Measurements from ENCODE around the gene TIMP1.
"Not testable (repeated sequence)": the region's sequence is repeated elsewhere in the genome, so short reads cannot be mapped to it uniquely, and the experiment has no call there.

TIMP1 gene

GRCh38 chrX:47597222-47597621 is 15.0 kb downstream of the TIMP1 start:
- in situ Hi-C loops (cut with HindIII; ENCODE audit: low sequenced_read_pairs) = no loop called here

- in situ Hi-C loops (cut with HindIII; ENCODE audit: low sequenced_read_pairs) = not testable (repeated sequence)
These were observed 20.9 kb downstream of the TIMP1 start for GRCh38 chrX:47603125-47603524.

DNA sequence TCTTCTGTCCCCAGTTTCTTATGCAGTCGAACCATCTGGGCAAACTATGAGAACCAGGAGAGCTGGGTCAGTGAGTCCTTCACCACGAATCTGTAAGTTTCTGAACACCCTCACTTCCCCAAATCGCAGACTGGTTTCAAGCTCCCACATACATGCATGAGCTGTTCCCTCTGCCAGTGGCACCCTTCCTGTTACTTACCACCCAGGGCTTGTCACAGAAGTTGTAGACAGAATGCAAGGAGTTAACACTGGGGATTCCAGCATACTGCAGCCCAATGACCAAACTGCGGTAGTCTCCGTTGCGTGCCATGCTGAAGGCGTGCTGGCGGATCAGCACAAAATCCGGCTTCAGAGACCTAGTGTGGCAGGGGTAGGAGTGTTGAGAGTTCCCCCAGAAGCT is 22.8 kb downstream of the TIMP1 start:
- in situ Hi-C loops (cut with HindIII; ENCODE audit: low sequenced_read_pairs) = no loop called here

- in situ Hi-C loops (cut with HindIII; ENCODE audit: low sequenced_read_pairs) = no loop called here
These were observed 24.9 kb downstream of the TIMP1 start for GRCh38 chrX:47607091-47607490.

GRCh38 chrX:47608130-47608810 is 26.0 kb downstream of the TIMP1 start:
- in situ Hi-C loops (cut with HindIII; ENCODE audit: low sequenced_read_pairs) = no loop called here

DNA sequence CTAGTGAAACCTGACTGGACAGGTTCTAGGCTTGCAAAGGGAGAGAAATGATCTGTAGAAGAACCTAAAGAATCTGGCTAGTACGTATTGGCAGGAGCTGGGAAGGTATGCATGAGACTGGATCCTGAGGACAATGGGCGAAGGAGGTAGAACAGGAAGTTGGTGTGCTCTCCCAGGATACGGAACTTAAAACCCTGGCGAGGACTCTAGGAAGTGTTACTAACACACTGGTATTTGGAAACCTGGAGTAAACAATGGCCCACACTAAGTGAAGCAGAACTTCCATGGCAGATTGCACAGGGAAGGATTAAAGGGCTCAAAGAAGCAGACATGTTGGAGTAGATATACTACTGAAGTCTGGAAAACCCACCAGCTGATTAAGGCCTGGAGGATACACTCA is 28.3 kb downstream of the TIMP1 start:
- in situ Hi-C loops (cut with HindIII; ENCODE audit: low sequenced_read_pairs) = no loop called here

GRCh38 chrX:47611489-47611888 is 29.3 kb downstream of the TIMP1 start:
- in situ Hi-C loops (cut with HindIII; ENCODE audit: low sequenced_read_pairs) = no loop called here

- in situ Hi-C loops (cut with HindIII; ENCODE audit: low sequenced_read_pairs) = no loop called here
These were observed 29.7 kb downstream of the TIMP1 start for GRCh38 chrX:47611926-47612325.

DNA sequence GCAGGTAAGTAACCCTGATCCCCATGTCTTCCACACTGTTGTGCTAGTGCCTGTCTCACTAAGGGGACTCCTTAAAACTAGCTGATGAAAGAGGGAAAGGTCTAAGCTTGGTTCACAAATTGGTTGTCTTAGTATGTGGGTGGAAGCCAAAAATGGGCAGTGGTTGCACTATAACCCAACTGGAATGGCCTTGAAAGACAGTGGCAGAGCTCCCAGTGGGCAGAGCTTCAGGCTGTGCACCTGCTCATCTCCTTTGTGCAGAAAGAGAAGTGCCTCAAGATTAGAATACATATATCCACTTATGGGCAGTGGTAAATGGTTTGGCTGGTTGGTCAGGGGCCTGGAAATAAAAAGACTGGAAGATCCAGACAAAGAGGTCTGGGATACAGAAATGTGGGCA is 30.2 kb downstream of the TIMP1 start:
- in situ Hi-C loops (cut with HindIII; ENCODE audit: low sequenced_read_pairs) = no loop called here

GRCh38 chrX:47613082-47613481 is 30.8 kb downstream of the TIMP1 start:
- in situ Hi-C loops (cut with HindIII; ENCODE audit: low sequenced_read_pairs) = no loop called here

- in situ Hi-C loops (cut with HindIII; ENCODE audit: low sequenced_read_pairs) = no loop called here
These were observed 32.4 kb downstream of the TIMP1 start for GRCh38 chrX:47614618-47615017.

GRCh38 chrX:47618923-47619485 is 36.8 kb downstream of the TIMP1 start:
- in situ Hi-C loops (cut with HindIII; ENCODE audit: low sequenced_read_pairs) = no loop called here

- in situ Hi-C loops (cut with HindIII; ENCODE audit: low sequenced_read_pairs) = no loop called here
These were observed 37.5 kb downstream of the TIMP1 start, which contains the start of gene SYN1 for GRCh38 chrX:47619486-47620302. TSS of gene SYN1 (minus strand) at chrX:47619857. CDS start at chrX:47619728, 129 bp downstream.

DNA sequence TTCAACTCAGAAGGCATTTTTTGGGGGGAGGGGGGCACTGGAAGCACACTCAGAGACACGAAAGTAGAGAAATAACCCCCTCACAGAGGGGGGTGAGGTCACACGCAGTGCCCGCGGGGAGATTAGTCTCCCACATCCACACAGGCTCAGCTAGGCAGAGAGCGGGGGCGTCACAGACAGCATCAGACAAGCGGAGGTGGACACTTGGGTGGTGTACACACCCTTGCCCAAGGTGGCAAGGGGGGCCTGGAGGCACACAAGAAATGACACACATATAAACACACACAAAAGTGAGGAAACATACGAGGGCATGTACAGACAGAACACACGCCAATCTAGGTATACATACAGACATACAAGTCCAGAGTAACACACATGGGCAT is 38.1 kb downstream of the TIMP1 start:
- in situ Hi-C loops (cut with HindIII; ENCODE audit: low sequenced_read_pairs) = no loop called here

GRCh38 chrX:47621851-47622250 is 39.6 kb downstream of the TIMP1 start:
- in situ Hi-C loops (cut with HindIII; ENCODE audit: low sequenced_read_pairs) = no loop called here

- in situ Hi-C loops (cut with HindIII; ENCODE audit: low sequenced_read_pairs) = no loop called here
These were observed 41.3 kb downstream of the TIMP1 start for GRCh38 chrX:47623540-47624027.

DNA sequence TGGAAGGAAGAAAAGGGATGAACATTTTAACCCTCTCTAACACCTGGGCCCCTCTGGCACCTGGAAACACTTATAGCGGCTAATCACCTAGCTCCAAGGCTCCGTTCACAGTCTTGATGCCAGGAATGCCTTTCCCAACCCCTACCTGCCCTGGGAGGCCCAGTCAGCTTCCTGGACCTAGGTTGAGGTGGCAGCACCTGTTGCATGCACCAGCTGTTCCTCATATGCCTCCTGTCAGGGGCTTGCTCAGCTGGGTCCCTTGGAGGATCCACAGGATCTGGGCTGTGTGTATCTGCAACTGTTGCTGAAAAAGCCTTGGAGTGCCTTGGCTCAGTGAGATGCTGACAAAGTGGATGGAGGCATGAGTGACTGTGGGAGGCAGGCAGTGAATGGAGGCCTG is 43.1 kb downstream of the TIMP1 start:
- in situ Hi-C loops (cut with HindIII; ENCODE audit: low sequenced_read_pairs) = no loop called here

DNA sequence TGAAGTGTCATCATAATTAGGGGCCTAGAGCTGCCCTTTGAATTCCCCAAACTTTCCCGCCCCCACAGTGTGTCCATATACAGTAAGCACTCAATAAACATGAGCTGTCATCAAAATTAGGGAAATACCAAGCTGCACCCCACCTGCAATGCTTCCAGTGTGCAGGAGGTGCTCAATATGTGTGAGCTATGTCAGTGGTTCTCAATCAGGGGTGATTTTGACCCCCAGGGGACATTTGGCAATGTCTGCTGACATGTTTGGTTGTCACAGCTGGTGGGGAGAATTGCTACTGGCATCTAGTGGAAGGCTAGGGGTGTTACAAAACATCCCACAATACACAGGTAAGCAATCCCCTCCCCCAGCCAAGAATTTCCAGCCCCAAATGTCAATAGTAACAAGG is 46.7 kb downstream of the TIMP1 start:
- in situ Hi-C loops (cut with HindIII; ENCODE audit: low sequenced_read_pairs) = no loop called here

DNA sequence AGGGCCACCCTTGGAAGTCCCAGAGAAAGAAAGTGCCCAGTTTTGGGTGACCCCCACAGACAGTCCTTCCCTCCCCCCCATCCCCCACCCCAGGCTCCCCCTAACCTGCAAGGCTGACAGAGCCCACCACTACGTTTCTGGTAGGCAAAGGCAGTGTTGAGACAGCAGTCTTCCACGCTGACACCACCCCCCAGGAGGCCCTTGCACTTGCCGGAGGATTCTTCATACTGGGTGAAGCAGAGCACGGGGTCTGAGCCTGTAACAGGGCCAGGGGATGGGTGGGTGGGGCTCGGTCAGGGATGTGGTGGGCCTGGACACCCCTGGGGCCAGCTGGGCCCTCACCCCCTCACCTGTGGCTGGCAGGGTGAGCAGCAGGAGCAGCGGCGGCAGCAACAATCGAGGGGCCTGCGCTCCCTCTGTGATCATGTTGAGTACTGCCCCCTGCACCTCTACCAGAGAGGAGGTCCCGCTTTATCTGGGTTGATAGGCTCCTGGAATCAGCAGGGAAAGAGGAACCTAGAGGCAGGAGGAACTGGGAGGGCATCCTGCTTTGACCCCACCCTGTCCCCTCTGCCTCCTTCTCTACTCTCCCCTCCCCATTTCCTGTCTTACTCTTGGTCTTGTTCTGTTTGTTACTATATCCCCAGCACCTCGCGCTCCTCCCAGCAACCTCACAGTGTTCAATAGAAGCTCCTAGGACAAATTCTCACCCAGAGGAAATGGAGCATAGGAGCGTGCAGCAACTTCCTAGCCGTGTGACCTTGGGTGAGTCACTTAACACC is 47.4 kb downstream of the TIMP1 start, which contains the start of gene CFP:
Gene CFP (minus strand): TSS at position 512 of the 782 bp plus-strand sequence. CDS start 86 bp downstream, at position 426.
- in situ Hi-C loops (cut with HindIII; ENCODE audit: low sequenced_read_pairs) = no loop called here

GRCh38 chrX:47631676-47632075 is 49.4 kb downstream of the TIMP1 start:
- in situ Hi-C loops (cut with HindIII; ENCODE audit: low sequenced_read_pairs) = no loop called here

GRCh38 chrX:47632666-47633065 is 50.4 kb downstream of the TIMP1 start:
- in situ Hi-C loops (cut with HindIII; ENCODE audit: low sequenced_read_pairs) = no loop called here
